GM23338 (cell line): ENCODE data around the gene HPS4. TPM values are rescaled to one million over a fixed set of nuclear protein-coding genes. Genes with fewer than 3 reads are reported as not detected.

ENCODE experiments used
- ATAC-seq: fragments of 200-7000 bp; cut with Tn5 transposase; 3 replicates; pipeline ENCODE4 v1.9.1; 2020
- DNase-seq: peaks from one replicate; pipeline ENCODE4 v3.0.0-alpha.2; 2015; ENCODE audit warnings: low spot score
- H2AFZ ChIP-seq: fragments of 200-600 bp; sonication (generic); 2 replicates; pipeline ENCODE4 v1.8.0; 2016; ENCODE audit warnings: antibody characterized with exemption, mild to moderate bottlenecking, moderate library complexity
- H3F3A ChIP-seq: fragments of 200-600 bp; sonication (generic); replicated peaks from 2 replicates; pipeline ENCODE4 v1.8.0; 2017; ENCODE audit warnings: antibody characterized with exemption, mixed run types, low read depth
- H3K27ac ChIP-seq: fragments of 200-600 bp; sonication (generic); 2 replicates; pipeline ENCODE4 v1.6.1; 2016; ENCODE audit warnings: low read depth
- H3K27me3 ChIP-seq: fragments of 200-600 bp; sonication (generic); 2 replicates; pipeline ENCODE4 v1.8.0; 2016; ENCODE audit warnings: mild to moderate bottlenecking, mixed run types, moderate library complexity; ENCODE audit not compliant: insufficient read depth
- H3K36me3 ChIP-seq: fragments of 200-600 bp; sonication (generic); 2 replicates; pipeline ENCODE4 v1.8.0; 2016; ENCODE audit warnings: mild to moderate bottlenecking; ENCODE audit not compliant: insufficient read depth
- H3K4me1 ChIP-seq: fragments of 200-600 bp; sonication (generic); 2 replicates; pipeline ENCODE4 v1.8.0; 2016; ENCODE audit warnings: mild to moderate bottlenecking, moderate library complexity; ENCODE audit not compliant: insufficient read depth
- H3K4me2 ChIP-seq: fragments of 200-600 bp; sonication (generic); 2 replicates; pipeline ENCODE4 v1.7.1; 2017; ENCODE audit warnings: mixed run types
- H3K4me3 ChIP-seq: fragments of 200-600 bp; sonication (generic); 2 replicates; pipeline ENCODE4 v1.6.1; 2016; ENCODE audit warnings: mixed run types
- H3K79me2 ChIP-seq: fragments of 200-600 bp; sonication (generic); replicated peaks from 2 replicates; pipeline ENCODE4 v1.8.0; 2017; ENCODE audit warnings: mild to moderate bottlenecking; ENCODE audit not compliant: insufficient read depth
- H3K9me2 ChIP-seq: fragments of 200-600 bp; sonication (generic); 2 replicates; pipeline ENCODE4 v1.8.0; 2017; ENCODE audit not compliant: insufficient read depth
- H4K20me1 ChIP-seq: fragments of 200-600 bp; sonication (generic); replicated peaks from 2 replicates; pipeline ENCODE4 v1.8.0; 2017; ENCODE audit warnings: mild to moderate bottlenecking; ENCODE audit not compliant: insufficient read depth
- H3K27ac Mint-ChIP-seq: 2 replicates; pipeline ENCODE4 v1.8.0; 2020; ENCODE audit warnings: inconsistent platforms, mild to moderate bottlenecking, moderate library complexity, mixed read lengths
- H3K27me3 Mint-ChIP-seq: 3 replicates; pipeline ENCODE4 v1.8.0; 2022; ENCODE audit warnings: low read depth, mild to moderate bottlenecking, moderate library complexity, mixed read lengths, inconsistent platforms; ENCODE audit not compliant: insufficient read depth, poor library complexity
- H3K36me3 Mint-ChIP-seq: 3 replicates; pipeline ENCODE4 v1.8.0; 2021; ENCODE audit warnings: low read depth, mild to moderate bottlenecking, inconsistent platforms, moderate library complexity, mixed read lengths
- H3K4me1 Mint-ChIP-seq: 3 replicates; pipeline ENCODE4 v1.8.0; 2020; ENCODE audit warnings: mild to moderate bottlenecking, inconsistent platforms, mixed read lengths
- H3K4me3 Mint-ChIP-seq: 3 replicates; pipeline ENCODE4 v1.8.0; 2021; ENCODE audit warnings: moderate library complexity, mild to moderate bottlenecking, inconsistent platforms, mixed read lengths
- H3K9me3 Mint-ChIP-seq: 3 replicates; pipeline ENCODE4 v1.8.0; 2020; ENCODE audit warnings: moderate library complexity, mild to moderate bottlenecking, inconsistent platforms, mixed read lengths
- ETS1 ChIP-seq: IDR thresholded peaks from 2 replicates; pipeline ENCODE4 v1.6.1; 2016; ENCODE audit warnings: antibody characterized with exemption
- EZH2 ChIP-seq: fragments of 200-600 bp; sonication (generic); IDR thresholded peaks from one replicate; pipeline ENCODE4 v1.8.0; 2017; ENCODE audit warnings: antibody characterized with exemption, mild to moderate bottlenecking, low read depth; ENCODE audit not compliant: unreplicated experiment
- EZH2phosphoT487 ChIP-seq: fragments of 200-600 bp; sonication (generic); IDR thresholded peaks from one replicate; pipeline ENCODE4 v1.8.1; 2018; ENCODE audit warnings: antibody characterized with exemption; ENCODE audit not compliant: unreplicated experiment
- JUNB ChIP-seq: IDR thresholded peaks from one replicate; pipeline ENCODE4 v1.6.1; 2016; ENCODE audit warnings: antibody characterized with exemption; ENCODE audit not compliant: unreplicated experiment
- NANOG ChIP-seq: IDR thresholded peaks from 2 replicates; pipeline ENCODE4 v1.6.1; 2016; ENCODE audit warnings: antibody characterized with exemption, borderline replicate concordance
- POLR2AphosphoS5 ChIP-seq: IDR thresholded peaks from 2 replicates; pipeline ENCODE4 v1.6.1; 2016; ENCODE audit warnings: antibody characterized with exemption, low read depth
- STAT1 ChIP-seq: IDR thresholded peaks from one replicate; pipeline ENCODE4 v1.6.1; 2016; ENCODE audit warnings: antibody characterized with exemption; ENCODE audit not compliant: unreplicated experiment
- ZNF114 ChIP-seq: fragments of 250-450 bp; sonication (Bioruptor Pico); IDR thresholded peaks from 2 replicates; pipeline ENCODE4 v1.5.0; 2020; ENCODE audit warnings: mild to moderate bottlenecking, moderate library complexity
- ZNF331 ChIP-seq: fragments of 250-450 bp; sonication (Bioruptor Pico); IDR thresholded peaks from 2 replicates; pipeline ENCODE4 v1.5.0; 2020; ENCODE audit warnings: low read depth, mild to moderate bottlenecking, moderate library complexity
- ZNF462 ChIP-seq: fragments of 250-450 bp; sonication (Bioruptor Pico); IDR thresholded peaks from 2 replicates; pipeline ENCODE4 v1.5.0; 2020; ENCODE audit warnings: mild to moderate bottlenecking, moderate library complexity
- polyA plus RNA-seq: library from polyadenylated mRNA; unstranded; fragments of >200 nt; fragmentation: Nextera tagmentation; extraction: Ambion mirVana; gene quantifications from 2 replicates; pipeline ENCODE4 v1.2.1, GENCODE V29; 2016
- total RNA-seq: library from RNA; depleted of rRNA; stranded (reverse); fragments of >200 nt; shearing (Covaris generic); gene quantifications from 2 replicates; pipeline ENCODE4 v1.2.3, GENCODE V29; 2014
- TF ChIP-seq, protein P1 (sequence below), 2 experiments: fragments of 200-600 bp in 1 of 2; sonication (generic) in 1 of 2; conservative IDR thresholded peaks; 2 replicates each; pipeline versions ENCODE4 v1.5.1 to v1.6.1; 2016 to 2017; ENCODE audit warnings: antibody characterized with exemption in 2 of 2, low read depth in 2 of 2, mild to moderate bottlenecking in 2 of 2, moderate library complexity in 1 of 2

The HPS4 gene
- total and polyA plus RNA-seq, 2 experiments from 2014 or later = 20.3 to 49.4 TPM

- DNase-seq (peak; percentile 35), ATAC-seq (no peak; the same call in 2 of the 3 replicates)
- no peak overlapping the region for H3K27ac Mint-ChIP-seq
- H3K79me2 ChIP-seq = no peaks in the 10 kb centered on the region
- H3K27ac ChIP-seq = no peak overlapping the region
- peak overlapping the region; percentile 97; the same call in 1 of the 2 replicates for H2AFZ ChIP-seq
- no peaks in the 10 kb centered on the region for H3F3A ChIP-seq
- H3K36me3 ChIP-seq = no peaks in the 10 kb centered on the region
- TF ChIP-seq JUNB = no peak
- TF ChIP-seq ZNF462 (CRISPR knock-in tag) = no peak
- TF ChIP-seq ZNF114 (CRISPR knock-in tag) = no peak
- no peak for TF ChIP-seq EZH2
- TF ChIP-seq, protein P1, sequence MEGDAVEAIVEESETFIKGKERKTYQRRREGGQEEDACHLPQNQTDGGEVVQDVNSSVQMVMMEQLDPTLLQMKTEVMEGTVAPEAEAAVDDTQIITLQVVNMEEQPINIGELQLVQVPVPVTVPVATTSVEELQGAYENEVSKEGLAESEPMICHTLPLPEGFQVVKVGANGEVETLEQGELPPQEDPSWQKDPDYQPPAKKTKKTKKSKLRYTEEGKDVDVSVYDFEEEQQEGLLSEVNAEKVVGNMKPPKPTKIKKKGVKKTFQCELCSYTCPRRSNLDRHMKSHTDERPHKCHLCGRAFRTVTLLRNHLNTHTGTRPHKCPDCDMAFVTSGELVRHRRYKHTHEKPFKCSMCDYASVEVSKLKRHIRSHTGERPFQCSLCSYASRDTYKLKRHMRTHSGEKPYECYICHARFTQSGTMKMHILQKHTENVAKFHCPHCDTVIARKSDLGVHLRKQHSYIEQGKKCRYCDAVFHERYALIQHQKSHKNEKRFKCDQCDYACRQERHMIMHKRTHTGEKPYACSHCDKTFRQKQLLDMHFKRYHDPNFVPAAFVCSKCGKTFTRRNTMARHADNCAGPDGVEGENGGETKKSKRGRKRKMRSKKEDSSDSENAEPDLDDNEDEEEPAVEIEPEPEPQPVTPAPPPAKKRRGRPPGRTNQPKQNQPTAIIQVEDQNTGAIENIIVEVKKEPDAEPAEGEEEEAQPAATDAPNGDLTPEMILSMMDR (conservative IDR thresholded peaks at IDR 0.05; ENCODE audit: low read depth in 2 of 2) = no peak
- no peak for TF ChIP-seq STAT1
- TF ChIP-seq EZH2phosphoT487 = no peak
- TF ChIP-seq POLR2AphosphoS5 = no peak
- no peak for TF ChIP-seq ETS1
- no peak for TF ChIP-seq NANOG
- no peak for TF ChIP-seq ZNF331 (CRISPR knock-in tag)
- no peaks in the 10 kb centered on the region for H3K4me1 ChIP-seq
- H3K4me3 Mint-ChIP-seq = no peak overlapping the region
- H3K4me3 ChIP-seq = no peak overlapping the region
- H3K4me2 ChIP-seq = no peak overlapping the region
- no peaks in the 10 kb centered on the region for H3K27me3 ChIP-seq
- H4K20me1 ChIP-seq = no peaks in the 10 kb centered on the region
- peaks cover 5% of the 10 kb centered on the region; the same call in 1 of the 2 replicates for H3K9me2 ChIP-seq
- H3K4me1 Mint-ChIP-seq = peaks cover 14% of the 10 kb centered on the region
- no peaks in the 10 kb centered on the region for H3K9me3 Mint-ChIP-seq
- peaks cover 10% of the 10 kb centered on the region for H3K27me3 Mint-ChIP-seq
- no peaks in the 10 kb centered on the region for H3K36me3 Mint-ChIP-seq
Observed at GRCh38 chr22:26401726-26402125, 81.9 kb downstream of the HPS4 start.
